LNCaP clone FGC (cell line): ENCODE data around the gene DTD2.
"Not testable (repeated sequence)": the region's sequence is repeated elsewhere in the genome, so short reads cannot be mapped to it uniquely, and the experiment has no call there.

ENCODE experiments used
- DNase-seq: peaks from one replicate; pipeline ENCODE4 v3.0.0-alpha.2; 2011; ENCODE audit warnings: low read depth
- H3K4me3 ChIP-seq: 2 replicates; pipeline ENCODE4 v1.5.1; 2011; ENCODE audit warnings: mild to moderate bottlenecking, low read depth, low read length, control low read depth
- CTCF ChIP-seq: IDR thresholded peaks from 2 replicates; pipeline ENCODE4 v1.5.1; 2012; ENCODE audit warnings: mild to moderate bottlenecking; ENCODE audit not compliant: control insufficient read depth, insufficient read depth; ENCODE audit errors: extremely low read depth

Gene DTD2

GRCh38 chr14:31484754-31485153, 27.4 kb upstream of the DTD2 start:
- no peak overlapping the region for H3K4me3 ChIP-seq
- TF ChIP-seq CTCF, result no peak
- no peak for DNase-seq

- TF ChIP-seq CTCF, result no peak
- no peak for DNase-seq
- H3K4me3 ChIP-seq, result no peak overlapping the region
These were observed 22.9 kb upstream of the DTD2 start for GRCh38 chr14:31480156-31480555.

GRCh38 chr14:31479027-31479426, 21.7 kb upstream of the DTD2 start:
- no peak overlapping the region for H3K4me3 ChIP-seq
- no peak for DNase-seq
- TF ChIP-seq CTCF, result no peak

- H3K4me3 ChIP-seq, result no peak overlapping the region
- no peak for DNase-seq
- TF ChIP-seq CTCF, result no peak
These were observed 19.9 kb upstream of the DTD2 start for GRCh38 chr14:31477248-31477647.

- no peak for TF ChIP-seq CTCF
- no peak overlapping the region for H3K4me3 ChIP-seq
- no peak for DNase-seq
These were observed 19.0 kb upstream of the DTD2 start for GRCh38 chr14:31476131-31476866.

- no peak for DNase-seq
- no peak overlapping the region for H3K4me3 ChIP-seq
- no peak for TF ChIP-seq CTCF
These were observed 9.2 kb upstream of the DTD2 start for GRCh38 chr14:31466554-31466953.

GRCh38 chr14:31465111-31465510, 7.8 kb upstream of the DTD2 start:
- H3K4me3 ChIP-seq, result no peak overlapping the region

GRCh38 chr14:31462450-31462849, 5.1 kb upstream of the DTD2 start:
- DNase-seq, H3K4me3 ChIP-seq: not testable (repeated sequence)

More at GRCh38 chr14:31465111-31465510, 7.8 kb upstream of the DTD2 start:
- TF ChIP-seq CTCF, result no peak
- no peak for DNase-seq
